ENCODE results near the gene HIBCH. TPM values are rescaled to one million over a fixed set of nuclear protein-coding genes. Genes with fewer than 3 reads are reported as not detected.

HIBCH gene
- total RNA-seq, 1 donor from 2014 or later, result 16.3 TPM

- no peak for FAIRE-seq
- H3K4me1 Mint-ChIP-seq (ENCODE audit: low read depth, unreplicated experiment), result peaks cover 2% of the 10 kb centered on the region
Observed at GRCh38 chr2:190186238-190186637, 133.4 kb downstream of the HIBCH start.

GRCh38 chr2:190185380-190185779 lies 134.2 kb downstream of the HIBCH start:
- Histone ChIP-seq H2AFZ (ENCODE audit: low read depth, low read length) (no peak overlapping the region), H3K4me1 (ENCODE audit: insufficient read depth, low read length) (peaks cover 2% of the 10 kb centered on the region), H3K9me3 (ENCODE audit: insufficient read depth, low read depth, low read length) (no peaks in the 10 kb centered on the region), H3K4me3 (ENCODE audit: insufficient read depth, low read depth, low read length) (no peak overlapping the region), H4K20me1 (ENCODE audit: insufficient read depth, low read length) (no peaks in the 10 kb centered on the region), H3K36me3 (ENCODE audit: insufficient read depth, low read length) (no peaks in the 10 kb centered on the region), H3K27ac (ENCODE audit: low read depth, low read length) (no peak overlapping the region), H3K79me2 (ENCODE audit: insufficient read depth, low read length) (no peaks in the 10 kb centered on the region), H3K9ac (ENCODE audit: low read length) (no peak overlapping the region), H3K4me2 (ENCODE audit: low read length) (no peak overlapping the region), H3K27me3 (ENCODE audit: insufficient read depth, low read length) (no peaks in the 10 kb centered on the region)
- no peaks in the 10 kb centered on the region for H3K4me1 Mint-ChIP-seq (ENCODE audit: low read depth, unreplicated experiment)
- H3K27me3 Mint-ChIP-seq (ENCODE audit: low read depth, unreplicated experiment), result peaks cover 2% of the 10 kb centered on the region
- H3K36me3 Mint-ChIP-seq (ENCODE audit: low read depth, unreplicated experiment), result no peaks in the 10 kb centered on the region
- H3K9me3 Mint-ChIP-seq (ENCODE audit: unreplicated experiment), result no peaks in the 10 kb centered on the region
- TF ChIP-seq EZH2 (IDR thresholded peaks at IDR 0.05; ENCODE audit: insufficient read depth, low read length) (no peak), CTCF (IDR thresholded peaks at IDR 0.05; ENCODE audit: insufficient read depth, low read depth, low read length) (no peak)
- FAIRE-seq (no peak), DNase-seq (ENCODE audit: low read depth) (no peak)
- H3K27ac Mint-ChIP-seq (ENCODE audit: unreplicated experiment), result no peak overlapping the region
- no peak overlapping the region for H3K4me3 Mint-ChIP-seq (ENCODE audit: unreplicated experiment)

More at GRCh38 chr2:190186238-190186637, 133.4 kb downstream of the HIBCH start:
- Mint-ChIP-seq H3K27me3 (ENCODE audit: low read depth, unreplicated experiment) (peaks cover 2% of the 10 kb centered on the region), H3K36me3 (ENCODE audit: low read depth, unreplicated experiment) (no peaks in the 10 kb centered on the region), H3K9me3 (ENCODE audit: unreplicated experiment) (no peaks in the 10 kb centered on the region), H3K4me3 (ENCODE audit: unreplicated experiment) (no peak overlapping the region), H3K27ac (ENCODE audit: unreplicated experiment) (no peak overlapping the region)
- no peak for DNase-seq (ENCODE audit: low read depth)
- no peak overlapping the region for H3K4me3 ChIP-seq (ENCODE audit: insufficient read depth, low read depth, low read length)
- no peak overlapping the region for H3K9ac ChIP-seq (ENCODE audit: low read length)
- H4K20me1 ChIP-seq (ENCODE audit: insufficient read depth, low read length), result no peaks in the 10 kb centered on the region
- no peak overlapping the region for H3K27ac ChIP-seq (ENCODE audit: low read depth, low read length)
- no peaks in the 10 kb centered on the region for H3K79me2 ChIP-seq (ENCODE audit: insufficient read depth, low read length)
- H3K9me3 ChIP-seq (ENCODE audit: insufficient read depth, low read depth, low read length), result no peaks in the 10 kb centered on the region
- H3K27me3 ChIP-seq (ENCODE audit: insufficient read depth, low read length), result no peaks in the 10 kb centered on the region
- no peak overlapping the region for H3K4me2 ChIP-seq (ENCODE audit: low read length)
- no peaks in the 10 kb centered on the region for H3K4me1 ChIP-seq (ENCODE audit: insufficient read depth, low read length)
- H2AFZ ChIP-seq (ENCODE audit: low read depth, low read length), result no peak overlapping the region
- no peaks in the 10 kb centered on the region for H3K36me3 ChIP-seq (ENCODE audit: insufficient read depth, low read length)
- no peak for TF ChIP-seq CTCF (IDR thresholded peaks at IDR 0.05; ENCODE audit: insufficient read depth, low read depth, low read length)
- no peak for TF ChIP-seq EZH2 (IDR thresholded peaks at IDR 0.05; ENCODE audit: insufficient read depth, low read length)

GRCh38 chr2:190184460-190184859 lies 135.2 kb downstream of the HIBCH start:
- Mint-ChIP-seq H3K4me3 (ENCODE audit: unreplicated experiment) (no peak overlapping the region), H3K4me1 (ENCODE audit: low read depth, unreplicated experiment) (no peaks in the 10 kb centered on the region), H3K36me3 (ENCODE audit: low read depth, unreplicated experiment) (no peaks in the 10 kb centered on the region), H3K27ac (ENCODE audit: unreplicated experiment) (no peak overlapping the region), H3K27me3 (ENCODE audit: low read depth, unreplicated experiment) (peaks cover 5% of the 10 kb centered on the region), H3K9me3 (ENCODE audit: unreplicated experiment) (no peaks in the 10 kb centered on the region)
- Histone ChIP-seq H3K79me2 (ENCODE audit: insufficient read depth, low read length) (no peaks in the 10 kb centered on the region), H3K27ac (ENCODE audit: low read depth, low read length) (no peak overlapping the region), H4K20me1 (ENCODE audit: insufficient read depth, low read length) (no peaks in the 10 kb centered on the region), H3K27me3 (ENCODE audit: insufficient read depth, low read length) (no peaks in the 10 kb centered on the region), H3K4me1 (ENCODE audit: insufficient read depth, low read length) (peaks cover 9% of the 10 kb centered on the region), H3K4me3 (ENCODE audit: insufficient read depth, low read depth, low read length) (no peak overlapping the region), H3K4me2 (ENCODE audit: low read length) (no peak overlapping the region), H2AFZ (ENCODE audit: low read depth, low read length) (no peak overlapping the region), H3K9me3 (ENCODE audit: insufficient read depth, low read depth, low read length) (no peaks in the 10 kb centered on the region), H3K36me3 (ENCODE audit: insufficient read depth, low read length) (no peaks in the 10 kb centered on the region), H3K9ac (ENCODE audit: low read length) (no peak overlapping the region)
- TF ChIP-seq CTCF (IDR thresholded peaks at IDR 0.05; ENCODE audit: insufficient read depth, low read depth, low read length) (no peak), EZH2 (IDR thresholded peaks at IDR 0.05; ENCODE audit: insufficient read depth, low read length) (no peak)
- FAIRE-seq (no peak), DNase-seq (ENCODE audit: low read depth) (no peak)

Measured in astrocyte (in vitro differentiated cells and primary cell).